Measurements from ENCODE around the gene SENP1. TPM values are rescaled to one million over a fixed set of nuclear protein-coding genes. Genes with fewer than 3 reads are reported as not detected.

The SENP1 gene
- total RNA-seq, 1 experiment from 2014 or later: 49.5 TPM

DNA sequence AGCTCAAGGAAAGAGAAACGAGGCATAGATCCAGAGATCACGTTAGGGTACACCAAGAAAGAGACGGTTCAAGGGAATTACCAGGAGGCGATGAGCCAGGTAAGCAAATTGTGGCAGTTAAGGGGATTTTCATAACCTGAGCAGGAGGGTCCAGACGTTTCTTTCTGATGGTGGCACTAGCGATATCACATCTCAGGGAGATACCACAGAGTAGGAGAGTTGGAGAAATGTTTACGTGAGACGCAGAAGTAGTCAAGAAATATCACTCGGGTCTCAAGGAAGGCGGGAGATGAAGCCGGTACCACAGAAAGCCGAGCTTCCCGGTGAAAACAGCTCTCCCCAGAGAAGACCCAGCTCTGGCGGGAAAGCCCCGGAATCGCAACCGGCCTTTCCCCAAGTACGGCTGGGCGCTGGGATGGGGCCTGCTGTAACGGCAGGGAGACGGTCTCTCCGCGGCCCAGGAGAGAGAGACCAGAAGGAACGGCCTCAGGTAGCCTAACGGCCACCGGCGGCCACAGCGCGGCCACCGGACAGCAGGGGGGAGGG is 485 bp downstream of the SENP1 start:
- Histone ChIP-seq H3K36me3 (peaks cover 41% of the 10 kb centered on the region), H3K9me3 (replicated peaks) (no peaks in the 10 kb centered on the region), H3K4me1 (replicated peaks) (peaks cover 34% of the 10 kb centered on the region), H3K27me3 (replicated peaks) (no peaks in the 10 kb centered on the region), H3K27ac (peak overlapping the region; percentile 96), H3K4me3 (peak overlapping the region; percentile 61)
- no peak for DNase-seq (ENCODE audit: low read depth in 1 of 2, low spot score in 2 of 2)

DNA sequence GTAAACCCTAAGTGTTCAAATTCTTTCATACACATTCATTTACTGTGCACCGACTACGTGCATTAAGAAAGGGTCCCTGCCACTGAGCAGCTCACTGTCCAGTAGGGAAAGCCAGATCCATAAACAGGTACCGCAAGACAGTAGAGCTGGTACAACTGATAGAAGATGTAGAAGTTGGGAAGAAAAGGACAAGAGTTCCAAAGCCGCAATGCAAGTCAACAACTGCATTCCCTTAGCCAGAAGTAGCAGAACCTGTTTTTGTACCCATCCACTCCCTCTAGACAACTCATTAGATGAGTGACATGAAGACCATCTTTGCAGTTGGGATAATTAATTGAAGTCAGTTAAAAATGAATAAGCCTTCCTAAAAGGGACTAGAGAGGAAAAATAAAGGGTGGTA is 1.3 kb downstream of the SENP1 start:
- H3K27ac ChIP-seq: peak overlapping the region; percentile 96
- H3K4me3 ChIP-seq: peak overlapping the region; percentile 61
- no peaks in the 10 kb centered on the region for H3K27me3 ChIP-seq (replicated peaks)
- DNase-seq (ENCODE audit: low read depth in 1 of 2, low spot score in 2 of 2): peak; percentile 74 to 85
- peaks cover 49% of the 10 kb centered on the region for H3K36me3 ChIP-seq
- H3K9me3 ChIP-seq (replicated peaks): no peaks in the 10 kb centered on the region
- peaks cover 26% of the 10 kb centered on the region for H3K4me1 ChIP-seq (replicated peaks)

DNA sequence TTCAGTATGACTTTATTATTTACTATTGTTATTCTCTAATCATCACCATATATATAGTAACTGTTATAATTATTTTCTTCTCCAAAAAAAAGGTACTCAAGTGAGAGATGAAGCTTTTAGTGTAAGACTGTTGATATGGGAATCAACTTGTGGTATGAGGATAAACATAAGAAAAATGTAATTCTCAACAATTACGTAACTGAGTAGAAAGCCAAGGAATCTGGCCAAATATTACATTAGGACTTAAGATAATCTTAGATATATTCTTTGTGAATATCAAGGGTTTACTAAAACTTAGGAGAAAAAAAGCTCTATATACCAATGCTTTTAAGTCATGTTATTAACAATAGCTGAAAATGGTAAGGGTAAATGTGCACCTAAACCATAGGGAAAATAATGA is 13.3 kb downstream of the SENP1 start:
- no peak for DNase-seq (ENCODE audit: low read depth in 1 of 2, low spot score in 2 of 2)

DNA sequence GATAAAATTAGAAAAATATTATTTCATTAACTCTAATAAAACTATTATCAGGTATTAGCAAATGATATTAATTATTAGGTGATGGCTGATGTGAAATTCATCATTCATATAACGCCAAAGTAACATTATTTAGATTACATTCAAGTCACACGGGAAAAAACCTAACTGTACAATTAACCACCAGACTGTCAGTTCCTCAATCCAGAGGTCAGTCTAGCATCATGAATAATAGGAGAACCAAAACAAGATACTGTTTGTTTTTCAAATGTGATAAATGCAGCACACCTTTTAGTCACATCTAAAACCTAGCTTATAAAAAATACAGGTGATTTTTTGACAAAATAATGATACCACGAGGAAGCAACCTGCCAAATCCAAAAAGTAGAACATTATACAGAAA is 19.6 kb downstream of the SENP1 start:
- H3K27ac ChIP-seq: no peak overlapping the region
- H3K36me3 ChIP-seq: peaks cover 6% of the 10 kb centered on the region
- peaks cover 60% of the 10 kb centered on the region for H3K27me3 ChIP-seq (replicated peaks)
- no peaks in the 10 kb centered on the region for H3K4me1 ChIP-seq (replicated peaks)
- no peak for DNase-seq (ENCODE audit: low read depth in 1 of 2, low spot score in 2 of 2)
- H3K4me3 ChIP-seq: no peak overlapping the region
- no peaks in the 10 kb centered on the region for H3K9me3 ChIP-seq (replicated peaks)

More for the DNA sequence above, 13.3 kb downstream of the SENP1 start:
- H3K4me1 ChIP-seq (replicated peaks): no peaks in the 10 kb centered on the region
- H3K27ac ChIP-seq: no peak overlapping the region
- no peak overlapping the region for H3K4me3 ChIP-seq
- no peaks in the 10 kb centered on the region for H3K9me3 ChIP-seq (replicated peaks)
- peaks cover 5% of the 10 kb centered on the region for H3K27me3 ChIP-seq (replicated peaks)
- peaks cover 67% of the 10 kb centered on the region for H3K36me3 ChIP-seq

DNA sequence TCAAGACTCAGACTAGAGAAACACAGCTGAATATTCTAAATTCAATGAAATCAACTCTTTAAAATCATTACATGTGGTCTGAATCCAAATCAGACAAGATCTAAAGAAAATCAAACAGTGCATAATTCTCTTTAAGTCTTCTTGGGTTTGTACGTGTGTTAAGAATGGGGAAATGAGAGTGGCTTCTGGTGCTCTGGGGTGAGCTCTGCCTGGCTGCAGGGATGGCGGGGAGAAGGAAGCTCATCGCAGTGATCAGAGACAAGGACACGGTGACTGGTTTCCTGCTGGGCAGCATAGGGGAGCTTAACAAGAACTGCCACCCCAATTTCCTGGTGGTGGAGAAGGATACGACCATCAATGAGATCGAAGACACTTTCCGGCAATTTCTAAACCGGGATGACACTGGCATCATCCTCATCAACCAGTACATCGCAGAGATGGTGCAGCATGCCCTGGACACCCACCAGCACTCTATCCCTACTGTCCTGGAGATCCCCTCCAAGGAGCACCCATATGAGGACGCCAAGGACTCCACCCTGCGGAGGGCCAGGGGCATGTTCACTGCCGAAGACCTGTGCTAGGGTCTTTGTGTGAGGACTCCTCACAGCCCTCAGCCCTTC is 20.9 kb downstream of the SENP1 start:
- no peaks in the 10 kb centered on the region for H3K4me1 ChIP-seq (replicated peaks)
- no peak overlapping the region for H3K4me3 ChIP-seq
- peaks cover 74% of the 10 kb centered on the region for H3K27me3 ChIP-seq (replicated peaks)
- peak in 1 of 2 experiments; percentile 95 for DNase-seq (ENCODE audit: low read depth in 1 of 2, low spot score in 2 of 2)
- no peaks in the 10 kb centered on the region for H3K9me3 ChIP-seq (replicated peaks)
- H3K36me3 ChIP-seq: no peaks in the 10 kb centered on the region
- no peak overlapping the region for H3K27ac ChIP-seq

DNA sequence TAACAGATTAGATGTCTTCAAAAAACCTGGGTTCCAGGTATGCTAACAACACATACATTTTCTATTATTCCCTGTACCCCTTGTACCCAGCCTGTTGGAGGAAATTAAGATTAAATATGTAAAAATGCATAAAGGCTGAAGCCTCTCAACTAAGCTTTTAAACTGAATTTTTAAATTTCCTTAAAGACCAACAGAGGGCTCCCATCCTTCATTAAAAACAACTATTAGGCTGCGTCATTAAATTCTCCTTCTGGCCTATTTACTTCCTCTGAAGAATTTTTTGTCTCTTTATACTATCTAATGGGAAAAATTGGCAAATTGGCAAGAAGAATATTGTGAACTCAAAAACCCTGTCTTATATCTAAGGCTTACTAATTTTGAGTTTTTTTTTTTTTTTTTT is 21.8 kb downstream of the SENP1 start:
- Histone ChIP-seq H3K4me1 (replicated peaks) (no peaks in the 10 kb centered on the region), H3K4me3 (no peak overlapping the region), H3K36me3 (no peaks in the 10 kb centered on the region), H3K27ac (no peak overlapping the region), H3K27me3 (replicated peaks) (peaks cover 83% of the 10 kb centered on the region), H3K9me3 (replicated peaks) (no peaks in the 10 kb centered on the region)
- no peak for DNase-seq (ENCODE audit: low read depth in 1 of 2, low spot score in 2 of 2)

DNA sequence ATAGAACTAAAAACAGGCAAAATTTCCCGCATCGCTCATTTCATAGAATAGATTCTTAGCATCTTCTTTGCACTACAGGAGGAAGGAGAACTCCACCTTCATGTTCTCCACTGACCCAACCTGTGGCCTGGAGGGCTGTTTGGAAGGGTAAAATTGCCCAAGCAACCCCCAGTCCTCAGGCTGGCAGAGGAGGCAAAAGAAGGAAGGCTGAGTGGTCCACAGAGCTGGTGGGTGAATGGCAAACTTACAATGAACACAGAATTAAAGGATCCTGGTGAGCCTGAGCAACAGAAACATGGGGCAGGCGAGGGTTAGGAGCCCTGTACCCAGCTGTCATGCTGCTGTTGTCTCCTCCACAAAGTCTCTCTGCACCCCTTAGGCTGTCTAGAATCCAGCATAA is 25.1 kb downstream of the SENP1 start:
- DNase-seq (ENCODE audit: low read depth in 1 of 2, low spot score in 2 of 2): peak in 1 of 2 experiments; percentile 90
- H3K27me3 ChIP-seq (replicated peaks): peaks cover 79% of the 10 kb centered on the region
- H3K36me3 ChIP-seq: no peaks in the 10 kb centered on the region
- H3K4me1 ChIP-seq (replicated peaks): no peaks in the 10 kb centered on the region
- H3K27ac ChIP-seq: no peak overlapping the region
- H3K9me3 ChIP-seq (replicated peaks): peaks cover 9% of the 10 kb centered on the region
- H3K4me3 ChIP-seq: no peak overlapping the region

DNA sequence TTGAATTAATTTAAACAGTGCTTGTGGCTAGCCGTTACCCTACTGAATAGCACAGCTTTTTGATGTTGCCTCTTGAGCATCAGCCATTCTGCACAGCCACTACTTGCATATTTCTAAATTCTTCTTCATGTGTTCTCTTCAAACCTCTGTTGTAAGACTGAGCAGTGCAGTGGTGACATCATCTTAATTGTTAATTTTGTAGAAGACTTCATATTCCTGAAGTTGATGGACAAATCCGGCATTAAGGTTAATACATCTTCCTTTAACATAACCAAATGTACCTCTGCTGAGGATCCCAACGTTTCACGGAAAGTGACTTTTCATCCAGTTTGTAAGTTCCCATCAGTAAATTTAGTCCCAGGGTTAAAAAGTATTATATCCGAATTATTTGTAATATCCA is 25.6 kb downstream of the SENP1 start:
- no peaks in the 10 kb centered on the region for H3K4me1 ChIP-seq (replicated peaks)
- H3K27me3 ChIP-seq (replicated peaks): peaks cover 81% of the 10 kb centered on the region
- no peaks in the 10 kb centered on the region for H3K36me3 ChIP-seq
- H3K9me3 ChIP-seq (replicated peaks): peaks cover 9% of the 10 kb centered on the region
- peak; percentile 69 to 70 for DNase-seq (ENCODE audit: low read depth in 1 of 2, low spot score in 2 of 2)
- H3K27ac ChIP-seq: no peak overlapping the region
- H3K4me3 ChIP-seq: no peak overlapping the region

DNA sequence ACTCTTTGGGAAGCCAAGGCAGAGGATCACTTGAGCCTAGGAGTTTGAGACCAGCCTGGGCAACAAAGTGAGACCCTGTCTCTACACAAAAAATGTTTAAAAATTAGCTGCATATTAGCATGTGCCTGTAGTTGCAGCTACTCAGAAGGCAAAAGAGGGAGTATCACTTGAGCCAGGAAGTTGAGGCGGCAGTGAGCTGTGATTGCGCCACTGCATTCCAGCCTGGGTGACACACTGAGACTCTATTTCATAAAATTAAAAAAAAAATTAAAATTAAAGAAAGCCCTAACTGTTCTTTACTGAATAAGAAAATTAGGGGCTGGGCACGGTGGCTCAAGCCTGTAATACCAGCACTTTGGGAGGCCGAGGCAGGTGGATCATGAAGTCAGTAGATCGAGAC is 27.0 kb downstream of the SENP1 start:
- peak; percentile 66 to 83 for DNase-seq (ENCODE audit: low read depth in 1 of 2, low spot score in 2 of 2)
- Histone ChIP-seq H3K4me1 (replicated peaks) (no peaks in the 10 kb centered on the region), H3K27ac (no peak overlapping the region)

DNA sequence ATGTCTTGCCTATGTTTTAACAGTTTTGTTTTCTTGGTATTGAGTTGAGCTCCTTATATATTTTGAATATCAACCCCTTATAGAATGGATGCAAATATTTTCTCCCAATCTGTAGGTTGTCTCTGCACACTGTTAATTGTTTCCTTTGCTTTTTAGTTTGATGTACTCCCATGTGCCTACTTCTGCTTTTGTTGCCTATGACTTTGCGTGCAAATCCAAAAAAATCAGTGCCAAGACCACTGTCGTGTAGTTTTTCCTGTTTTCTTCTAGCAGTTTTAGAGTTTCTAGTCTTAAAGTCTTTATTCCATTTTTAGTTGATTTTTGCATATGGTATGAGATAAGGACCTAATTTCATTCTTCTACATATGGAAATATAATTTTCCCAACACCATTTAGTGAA is 28.8 kb downstream of the SENP1 start:
- peak; percentile 56 to 68 for DNase-seq (ENCODE audit: low read depth in 1 of 2, low spot score in 2 of 2)
- no peak overlapping the region for H3K4me3 ChIP-seq
- peaks cover 77% of the 10 kb centered on the region for H3K27me3 ChIP-seq (replicated peaks)
- peaks cover 9% of the 10 kb centered on the region for H3K9me3 ChIP-seq (replicated peaks)
- H3K4me1 ChIP-seq (replicated peaks): no peaks in the 10 kb centered on the region
- no peak overlapping the region for H3K27ac ChIP-seq
- no peaks in the 10 kb centered on the region for H3K36me3 ChIP-seq

More for the DNA sequence above, 27.0 kb downstream of the SENP1 start:
- Histone ChIP-seq H3K9me3 (replicated peaks) (peaks cover 9% of the 10 kb centered on the region), H3K4me3 (no peak overlapping the region), H3K36me3 (no peaks in the 10 kb centered on the region), H3K27me3 (replicated peaks) (peaks cover 79% of the 10 kb centered on the region)

DNA sequence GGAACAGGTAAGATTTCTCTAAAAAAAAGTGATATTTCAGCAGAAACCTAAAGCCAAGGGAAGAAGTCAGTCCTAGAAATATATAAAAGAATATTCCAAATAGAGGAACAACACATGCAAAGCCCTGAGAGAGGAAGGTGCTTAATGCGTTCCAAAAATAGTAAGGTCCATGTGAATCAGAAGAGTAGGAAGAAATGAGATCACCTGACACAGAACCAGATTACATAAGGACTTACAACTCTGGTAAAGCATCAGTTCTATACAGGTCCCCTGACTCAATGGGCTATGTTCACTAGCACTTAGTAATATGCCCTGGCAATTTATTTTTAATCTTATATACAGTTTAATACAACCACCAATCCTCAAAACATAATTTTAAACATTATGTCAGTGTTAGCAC is 30.0 kb downstream of the SENP1 start:
- H3K4me3 ChIP-seq: no peak overlapping the region
- DNase-seq (ENCODE audit: low read depth in 1 of 2, low spot score in 2 of 2): peak; percentile 51 to 69

DNA sequence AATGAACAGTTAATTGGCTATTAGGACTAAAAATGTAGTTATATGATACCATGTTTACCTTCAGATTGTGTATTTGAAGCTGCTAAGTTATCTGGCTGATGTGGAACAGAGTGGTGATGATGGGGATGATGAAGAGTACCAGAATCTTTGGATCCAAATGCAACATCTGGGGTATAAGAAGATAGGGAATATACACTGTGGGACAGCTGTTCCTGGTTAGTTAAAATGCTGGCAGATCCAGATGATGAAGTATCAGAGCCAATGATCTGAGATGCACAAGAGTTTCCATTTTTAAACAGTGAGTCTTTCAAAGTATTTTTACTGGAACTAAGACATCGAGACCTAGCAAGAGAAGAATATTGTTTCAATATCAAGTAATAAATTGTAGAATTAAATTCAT is 31.6 kb downstream of the SENP1 start:
- Histone ChIP-seq H3K27ac (no peak overlapping the region), H3K4me1 (replicated peaks) (no peaks in the 10 kb centered on the region), H3K9me3 (replicated peaks) (peaks cover 9% of the 10 kb centered on the region), H3K4me3 (no peak overlapping the region), H3K36me3 (no peaks in the 10 kb centered on the region), H3K27me3 (replicated peaks) (peaks cover 81% of the 10 kb centered on the region)
- peak in 1 of 2 experiments; percentile 63 for DNase-seq (ENCODE audit: low read depth in 1 of 2, low spot score in 2 of 2)

More for the DNA sequence above, 30.0 kb downstream of the SENP1 start:
- peaks cover 9% of the 10 kb centered on the region for H3K9me3 ChIP-seq (replicated peaks)
- H3K4me1 ChIP-seq (replicated peaks): no peaks in the 10 kb centered on the region
- H3K27ac ChIP-seq: no peak overlapping the region
- H3K27me3 ChIP-seq (replicated peaks): peaks cover 81% of the 10 kb centered on the region
- no peaks in the 10 kb centered on the region for H3K36me3 ChIP-seq

DNA sequence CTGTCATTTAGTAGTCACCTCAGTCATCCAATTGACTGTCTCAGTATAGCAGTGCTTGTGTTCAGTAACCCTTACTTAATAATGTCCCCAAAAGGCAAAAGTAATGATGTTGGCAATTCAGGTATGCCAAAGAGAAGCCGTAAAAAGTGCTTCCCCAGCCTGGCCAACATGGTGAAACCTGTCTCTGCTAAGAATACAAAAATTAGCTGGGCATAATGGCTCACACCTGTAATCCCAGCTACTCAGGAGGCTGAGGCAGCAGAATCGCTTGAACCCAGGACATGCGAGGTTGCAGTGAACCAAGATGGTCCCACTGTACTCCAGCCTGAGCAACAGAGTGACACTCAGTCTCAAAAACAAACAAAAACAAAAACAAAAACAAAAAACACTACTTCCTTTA is 33.6 kb downstream of the SENP1 start:
- H3K4me3 ChIP-seq: no peak overlapping the region
- H3K9me3 ChIP-seq (replicated peaks): no peaks in the 10 kb centered on the region; the same call in 1 of the 2 replicates
- no peaks in the 10 kb centered on the region for H3K4me1 ChIP-seq (replicated peaks)
- peak; percentile 69 to 82 for DNase-seq (ENCODE audit: low read depth in 1 of 2, low spot score in 2 of 2)
- no peak overlapping the region for H3K27ac ChIP-seq
- peaks cover 78% of the 10 kb centered on the region for H3K27me3 ChIP-seq (replicated peaks)
- no peaks in the 10 kb centered on the region for H3K36me3 ChIP-seq

DNA sequence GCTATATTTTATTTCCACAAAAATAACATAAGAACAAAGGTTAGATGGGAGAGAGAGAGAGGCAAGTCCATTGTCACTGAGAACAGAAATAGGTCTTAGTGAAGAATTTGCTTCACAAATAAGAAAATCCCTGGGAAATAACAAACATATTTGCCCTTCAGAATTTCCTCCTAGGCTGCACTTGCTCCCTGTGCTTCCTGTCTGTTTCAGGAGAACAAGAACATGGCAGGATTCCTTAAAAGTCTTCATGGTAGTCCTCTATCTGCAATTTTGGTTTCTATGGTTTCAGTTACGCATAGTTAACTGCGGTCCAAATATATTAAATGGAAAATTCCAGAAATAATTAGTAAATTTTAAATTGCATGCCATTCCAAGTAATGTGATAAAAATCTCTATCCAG is 34.1 kb downstream of the SENP1 start:
- Histone ChIP-seq H3K4me1 (replicated peaks) (no peaks in the 10 kb centered on the region), H3K9me3 (replicated peaks) (no peaks in the 10 kb centered on the region), H3K27ac (no peak overlapping the region), H3K36me3 (no peaks in the 10 kb centered on the region), H3K4me3 (no peak overlapping the region), H3K27me3 (replicated peaks) (peaks cover 78% of the 10 kb centered on the region)
- peak; percentile 68 to 71 for DNase-seq (ENCODE audit: low read depth in 1 of 2, low spot score in 2 of 2)

Measured in SJSA1 (cell line).